HG03469 (cell line): ENCODE measurements around the gene ANKRD12.
A peak's percentile ranks its signal among the peaks of the same experiment; 100 is the strongest.
"Not testable (repeated sequence)": the region's sequence is repeated elsewhere in the genome, so short reads cannot be mapped to it uniquely, and the experiment has no call there.

ENCODE experiments used
- ATAC-seq: cut with Tn5 transposase; IDR thresholded peaks from one replicate; pipeline ENCODE4 v1.9.1; 2021; ENCODE audit warnings: mild to moderate bottlenecking, moderate library complexity, moderate number of reproducible peaks; ENCODE audit not compliant: unreplicated experiment

ANKRD12 gene

DNA sequence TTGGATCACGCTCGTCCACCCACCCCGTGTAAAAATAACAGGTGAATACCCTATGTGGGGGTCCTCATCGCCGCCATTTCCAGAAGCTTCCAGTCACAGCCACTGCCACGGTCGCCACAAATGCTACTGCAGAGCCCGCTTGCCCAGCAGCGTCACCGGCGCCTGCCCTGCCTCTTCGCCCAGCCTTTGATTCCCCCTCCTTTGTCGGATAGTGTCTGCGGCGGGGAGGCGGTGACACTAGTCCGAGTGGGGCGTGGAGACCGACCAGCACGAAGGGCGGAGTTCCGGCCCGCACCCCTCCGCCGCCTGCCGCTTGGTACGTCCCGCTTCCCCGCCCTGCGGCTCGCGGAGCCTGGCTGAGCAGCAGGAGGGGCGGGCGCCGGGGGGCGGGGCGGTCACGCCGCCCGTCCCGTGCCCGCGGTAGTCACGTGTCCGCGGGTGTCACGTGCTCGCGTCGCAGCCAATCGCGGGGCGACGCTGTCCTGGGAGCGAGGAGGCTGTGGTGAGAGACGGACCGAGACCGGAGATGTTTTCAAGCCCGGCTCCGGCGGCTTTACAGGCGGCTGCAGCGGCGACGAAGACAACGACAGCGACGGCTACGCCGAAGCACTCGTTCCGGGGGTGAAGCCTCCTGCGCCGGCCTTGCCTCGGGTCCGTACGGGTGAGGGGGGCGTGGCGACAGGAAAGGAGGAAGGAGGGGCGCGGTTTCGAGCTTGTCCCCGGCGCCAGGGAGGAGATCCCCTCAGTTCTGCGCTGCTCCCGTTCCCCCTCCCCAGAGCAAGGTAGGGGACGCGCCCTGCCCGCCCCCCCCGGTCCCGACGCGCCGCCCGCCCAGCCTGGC lies at the start of gene ANKRD12:
TSS of gene ANKRD12 (plus strand) at position 467 of the 841 bp plus-strand sequence. CDS start 45,652 bp downstream, outside the sequence.
- ATAC-seq = peak; percentile 49

GRCh38 chr18:9087144-9087543 lies 49.4 kb upstream of the ANKRD12 start:
- no peak for ATAC-seq

GRCh38 chr18:9088252-9088651 lies 48.3 kb upstream of the ANKRD12 start:
- no peak for ATAC-seq

- not testable (repeated sequence) for ATAC-seq
These were observed 47.9 kb upstream of the ANKRD12 start for GRCh38 chr18:9088727-9089126.

- no peak for ATAC-seq
These were observed 46.0 kb upstream of the ANKRD12 start for GRCh38 chr18:9090578-9090977.

- ATAC-seq = no peak
These were observed 45.5 kb upstream of the ANKRD12 start for GRCh38 chr18:9091066-9091476.

GRCh38 chr18:9092665-9093064 lies 43.9 kb upstream of the ANKRD12 start:
- no peak for ATAC-seq

GRCh38 chr18:9093109-9093508 lies 43.5 kb upstream of the ANKRD12 start:
- ATAC-seq = not testable (repeated sequence)

- no peak for ATAC-seq
These were observed 42.0 kb upstream of the ANKRD12 start for GRCh38 chr18:9094307-9095226.

DNA sequence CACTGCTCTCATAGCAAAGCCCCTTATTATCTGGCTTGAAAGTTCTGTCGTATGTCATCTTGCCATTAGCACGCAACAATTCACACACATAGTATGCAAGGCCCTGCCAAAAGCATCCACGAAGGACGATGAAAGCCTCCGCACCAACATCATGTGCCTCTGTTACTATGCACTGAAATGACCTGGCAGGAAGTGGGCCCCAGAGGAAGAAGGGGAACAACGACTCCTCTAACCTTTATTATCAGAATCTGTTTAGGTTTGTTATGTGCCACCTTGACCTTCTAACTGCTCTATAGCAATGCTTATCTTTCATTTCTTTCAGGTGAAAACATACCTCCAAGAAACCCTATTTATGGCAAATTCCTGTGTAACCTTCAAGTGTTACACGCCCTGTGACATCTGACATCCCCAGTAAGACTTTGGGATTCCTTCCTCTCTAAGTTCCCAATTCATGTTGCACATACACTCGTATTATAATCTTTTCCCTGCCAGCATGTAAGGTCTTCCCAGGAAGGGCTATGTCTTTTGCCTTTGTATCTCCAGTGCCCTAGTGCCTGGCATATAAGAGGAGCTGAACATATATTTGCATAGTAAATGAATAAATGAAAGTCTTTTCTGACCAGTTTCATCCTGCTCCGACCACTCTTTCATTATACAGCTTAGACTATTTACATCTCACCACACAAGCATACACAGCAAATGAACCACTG lies 41.1 kb upstream of the ANKRD12 start:
- peak; percentile 68 for ATAC-seq

GRCh38 chr18:9096007-9096371 lies 40.6 kb upstream of the ANKRD12 start:
- no peak for ATAC-seq

DNA sequence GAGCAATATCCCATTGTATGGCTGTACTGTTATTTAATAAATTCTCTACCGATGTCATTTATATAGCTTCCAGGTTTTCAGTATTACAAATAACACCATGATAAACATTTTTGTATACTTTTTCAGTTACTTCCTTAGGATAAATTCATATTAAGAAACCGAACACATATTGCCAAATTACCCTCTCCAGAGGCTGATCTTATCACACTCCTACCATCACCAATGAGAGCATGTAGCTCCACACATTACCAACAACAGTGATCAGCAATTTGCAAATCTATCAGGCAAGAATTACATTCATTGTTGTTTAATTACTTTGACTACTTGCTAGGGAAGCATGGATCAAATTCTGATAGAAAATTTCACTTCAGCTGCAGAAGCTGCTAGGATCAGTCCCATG lies 39.9 kb upstream of the ANKRD12 start:
- ATAC-seq = no peak

- no peak for ATAC-seq
These were observed 39.2 kb upstream of the ANKRD12 start for GRCh38 chr18:9097349-9097748.

- no peak for ATAC-seq
These were observed 35.8 kb upstream of the ANKRD12 start for GRCh38 chr18:9100796-9101195.

DNA sequence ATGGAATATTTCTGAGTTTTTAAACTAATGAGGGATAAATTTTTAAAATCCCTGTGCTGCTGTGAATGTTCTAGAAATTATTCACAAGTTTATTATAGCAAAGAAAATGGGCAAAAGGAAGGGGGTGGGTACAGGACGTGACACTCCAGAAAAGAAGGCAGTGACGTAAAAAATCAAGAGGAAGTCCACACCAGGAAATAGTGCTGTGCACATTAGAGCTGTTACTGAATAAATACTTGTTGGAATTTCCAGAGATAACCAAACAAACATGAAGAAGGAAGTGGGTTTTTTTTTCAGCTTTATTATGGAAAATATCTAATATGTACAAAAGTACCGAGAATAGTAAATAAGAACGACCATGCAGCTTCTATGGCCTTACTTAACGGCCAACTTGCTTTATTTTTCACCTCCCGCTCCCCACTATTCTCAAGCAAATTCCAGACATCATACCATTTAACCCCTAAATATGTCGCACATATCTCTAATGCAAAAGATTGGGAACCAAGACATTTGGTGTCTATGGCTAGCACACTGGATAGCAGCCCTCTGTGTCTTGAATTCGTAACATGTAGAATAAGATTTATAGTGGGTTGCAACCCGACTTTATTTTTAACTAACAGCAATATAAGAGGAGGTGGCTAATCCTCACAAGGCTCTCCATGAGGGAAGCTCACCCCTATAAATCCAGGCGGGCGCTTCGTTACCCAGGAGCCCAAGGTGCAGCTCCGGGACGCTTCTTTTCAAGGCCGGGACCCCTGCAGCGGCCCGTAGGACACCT lies 34.7 kb upstream of the ANKRD12 start:
- no peak for ATAC-seq

GRCh38 chr18:9102508-9103375 lies 33.8 kb upstream of the ANKRD12 start, which contains the start of gene NDUFV2:
Gene NDUFV2, plus strand, starts transcription at chr18:9102699. Its CDS starts 45 bp downstream, at chr18:9102744.
- ATAC-seq = peak; percentile 83

- no peak for ATAC-seq
These were observed 33.2 kb upstream of the ANKRD12 start for GRCh38 chr18:9103376-9103873.

DNA sequence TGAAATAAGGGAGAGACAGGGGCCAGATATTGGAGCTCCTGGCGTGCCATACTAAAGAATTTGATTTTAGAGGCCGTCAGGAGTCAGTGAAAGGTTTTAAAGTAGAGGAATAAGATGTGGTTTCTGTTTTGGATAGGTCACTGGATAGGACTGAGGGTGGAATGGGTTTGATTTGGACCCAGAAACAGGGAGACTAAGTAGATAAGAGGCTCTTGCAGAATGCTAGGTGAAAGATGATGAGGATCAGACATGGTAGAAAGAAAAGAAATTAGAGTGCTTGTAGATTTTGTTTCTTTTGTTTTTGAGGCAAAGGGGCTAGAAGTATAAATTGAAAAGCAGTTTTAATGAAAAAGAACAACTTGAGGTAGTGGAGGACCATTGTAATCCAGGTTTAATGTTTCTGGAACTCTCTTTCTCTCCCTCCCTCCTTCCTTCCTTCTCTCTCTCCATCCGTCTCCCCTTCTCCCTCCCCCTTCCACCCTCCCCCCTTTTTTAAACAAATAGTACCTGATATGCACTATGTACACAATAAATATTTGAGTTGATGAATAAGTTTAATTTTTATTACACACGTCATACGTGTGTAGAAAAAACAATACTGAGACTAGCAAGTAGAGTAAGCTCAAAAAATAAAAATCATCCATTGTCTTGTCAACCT lies 32.2 kb upstream of the ANKRD12 start:
- no peak for ATAC-seq
